SHP77 treated with DMSO at 0.1 percent for 48 hours (cell line): ENCODE measurements around the gene GFRA4.

Experiments
- DNase-seq: peaks from one replicate; lab custom pipeline; 2025; lab: John Stamatoyannopoulos, UW

Gene GFRA4

GRCh38 chr20:3693376-3693775 is 30.2 kb upstream of the GFRA4 start:
- no peak for DNase-seq

GRCh38 chr20:3692706-3693294 is 29.6 kb upstream of the GFRA4 start:
- DNase-seq, result no peak

DNA sequence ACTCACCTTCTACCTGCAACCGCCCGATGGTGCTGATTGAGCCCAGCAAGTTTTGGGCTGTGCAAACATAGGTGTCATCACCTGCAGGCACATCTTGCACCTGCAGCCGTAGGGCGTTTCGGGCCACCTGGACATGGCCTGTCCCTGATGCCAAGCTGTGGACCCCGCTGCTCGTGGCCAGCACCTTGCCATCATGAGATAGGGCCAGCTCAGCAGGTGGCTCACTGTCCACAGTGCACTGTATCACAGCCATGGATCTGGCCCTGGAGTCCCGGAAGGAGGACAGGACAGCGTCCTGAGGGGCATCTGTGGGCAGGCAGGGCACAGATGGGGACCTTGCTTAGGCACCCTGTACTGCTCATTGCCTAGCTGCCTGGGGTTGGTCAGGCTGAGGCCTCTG is 28.7 kb upstream of the GFRA4 start:
- DNase-seq, result no peak

DNA sequence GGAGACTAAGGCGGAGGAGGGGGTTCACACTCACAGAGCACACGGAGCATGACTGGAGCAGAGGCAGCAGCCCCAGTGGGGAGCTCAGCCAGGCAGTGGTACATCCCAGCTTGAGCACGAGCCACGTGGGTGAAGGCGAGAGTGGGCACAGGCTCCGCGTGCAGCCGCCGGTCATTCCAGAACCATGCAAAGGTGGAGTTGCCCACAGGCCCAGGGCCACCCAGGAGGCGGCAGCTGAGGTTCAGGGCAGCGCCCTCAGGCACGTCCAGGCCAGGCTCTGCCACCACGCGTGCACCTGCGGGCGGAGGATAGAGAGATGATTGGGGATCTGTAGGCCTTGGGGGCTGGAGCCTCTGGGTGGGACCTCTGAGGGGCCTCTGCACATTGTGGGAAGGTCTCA is 28.1 kb upstream of the GFRA4 start:
- no peak for DNase-seq

- no peak for DNase-seq
Measured at GRCh38 chr20:3690413-3690812, 27.2 kb upstream of the GFRA4 start.

DNA sequence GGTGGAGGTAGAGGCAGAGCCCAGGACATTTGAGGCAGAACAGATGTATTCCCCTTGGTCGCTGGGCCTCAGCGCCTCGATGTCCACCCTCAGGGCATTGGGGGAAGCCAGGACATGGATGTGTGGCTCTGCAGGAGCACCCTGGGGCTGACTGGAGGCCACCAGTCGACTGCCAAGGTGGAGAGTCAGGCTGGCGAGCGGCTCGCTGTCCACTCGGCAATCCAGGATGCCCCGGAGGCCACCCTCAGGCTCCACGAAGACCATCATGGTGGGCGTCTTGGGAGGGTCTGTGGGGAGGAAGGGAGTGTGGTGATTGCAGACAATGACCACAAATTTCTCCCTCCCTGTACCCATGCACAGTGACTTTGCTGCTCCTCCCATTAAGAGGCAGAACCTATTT is 26.8 kb upstream of the GFRA4 start:
- DNase-seq, result no peak

- no peak for DNase-seq
Measured at GRCh38 chr20:3687655-3688054, 24.5 kb upstream of the GFRA4 start.

- no peak for DNase-seq
Measured at GRCh38 chr20:3686867-3687321, 23.7 kb upstream of the GFRA4 start.

- no peak for DNase-seq
Measured at GRCh38 chr20:3686421-3686820, 23.2 kb upstream of the GFRA4 start.

- no peak for DNase-seq
Measured at GRCh38 chr20:3685341-3685740, 22.1 kb upstream of the GFRA4 start.

DNA sequence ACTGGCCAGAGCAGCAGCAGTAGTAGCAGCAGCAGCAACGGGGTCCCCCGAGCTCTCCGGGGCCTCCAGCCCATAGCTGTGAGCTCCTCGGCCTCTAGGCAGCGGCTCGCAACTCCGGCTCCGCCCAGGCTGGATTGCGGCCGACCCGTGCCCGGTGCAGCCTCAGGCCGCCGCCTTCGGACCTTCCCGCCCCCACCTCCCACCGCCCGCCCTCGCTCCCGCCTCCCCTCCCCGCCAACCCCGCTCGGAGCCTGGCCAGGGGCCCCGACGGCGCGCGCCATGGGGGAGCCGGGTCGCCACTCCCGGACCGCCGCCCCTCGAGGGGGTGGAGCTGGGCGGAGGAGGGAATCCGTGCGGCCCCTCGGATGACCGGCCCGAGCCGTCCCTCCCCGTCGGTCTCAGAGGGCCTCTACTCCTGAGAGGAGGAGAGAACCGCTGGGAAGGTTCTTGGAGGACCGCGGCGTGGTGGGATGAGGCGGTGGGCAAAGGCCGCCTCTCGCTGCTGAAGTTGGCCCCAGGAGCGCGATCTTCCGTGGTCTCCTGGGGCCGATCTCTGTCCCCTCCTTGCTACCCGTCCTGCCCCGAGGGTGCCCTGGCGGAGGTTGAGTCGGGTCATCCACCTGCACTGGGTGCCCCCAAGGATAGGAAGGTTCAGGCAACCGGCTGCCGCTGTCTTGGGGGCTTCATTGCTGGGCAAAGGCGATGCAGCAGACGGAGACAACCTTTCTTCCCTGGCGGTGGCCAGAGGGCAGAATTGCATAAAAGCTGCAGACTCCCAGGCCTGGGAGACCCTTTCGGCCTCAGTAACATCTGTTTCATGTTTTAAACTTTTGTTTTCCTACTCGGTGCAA is 19.0 kb upstream of the GFRA4 start, which contains the start of gene ADAM33:
ADAM33 (minus strand) TSS at position 80 of the 851 bp plus-strand sequence; CDS start at position 74, 6 bp downstream.
- no peak for DNase-seq

- no peak for DNase-seq
Measured at GRCh38 chr20:3681352-3681930, 18.2 kb upstream of the GFRA4 start.

DNA sequence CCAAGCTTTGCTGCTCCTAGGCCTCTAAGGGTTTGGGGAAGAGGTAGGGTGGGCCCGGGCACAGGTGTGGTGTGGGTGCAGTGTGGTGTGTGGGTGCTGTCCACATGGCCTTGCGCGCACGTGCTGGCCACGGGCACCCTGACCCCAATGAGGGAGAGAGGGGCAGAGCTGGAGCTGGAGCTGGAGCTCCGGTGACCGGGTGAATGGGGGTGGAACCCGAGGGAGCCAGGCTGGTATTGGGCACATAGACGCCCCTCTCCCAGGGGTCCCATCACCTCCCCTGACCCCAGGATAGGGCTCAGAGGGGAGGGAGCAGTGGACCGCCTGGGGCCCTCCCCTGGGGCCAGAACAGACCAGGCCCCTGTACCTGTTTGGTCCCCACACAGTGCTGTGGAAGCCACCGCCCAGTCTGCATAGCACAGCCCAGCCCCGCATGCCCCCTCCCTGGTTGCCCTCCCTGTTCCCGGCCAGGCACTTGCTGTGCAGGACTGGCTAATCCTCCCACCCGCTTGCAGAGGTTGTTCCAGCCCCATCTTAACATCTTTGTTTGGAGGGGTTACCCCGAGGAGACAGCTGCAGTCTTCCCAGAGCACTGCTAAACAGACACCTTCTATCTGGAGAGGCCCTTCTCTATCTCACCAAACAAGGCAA is 17.6 kb upstream of the GFRA4 start:
- no peak for DNase-seq

- DNase-seq, result no peak
Measured at GRCh38 chr20:3679749-3680700, 16.8 kb upstream of the GFRA4 start.

DNA sequence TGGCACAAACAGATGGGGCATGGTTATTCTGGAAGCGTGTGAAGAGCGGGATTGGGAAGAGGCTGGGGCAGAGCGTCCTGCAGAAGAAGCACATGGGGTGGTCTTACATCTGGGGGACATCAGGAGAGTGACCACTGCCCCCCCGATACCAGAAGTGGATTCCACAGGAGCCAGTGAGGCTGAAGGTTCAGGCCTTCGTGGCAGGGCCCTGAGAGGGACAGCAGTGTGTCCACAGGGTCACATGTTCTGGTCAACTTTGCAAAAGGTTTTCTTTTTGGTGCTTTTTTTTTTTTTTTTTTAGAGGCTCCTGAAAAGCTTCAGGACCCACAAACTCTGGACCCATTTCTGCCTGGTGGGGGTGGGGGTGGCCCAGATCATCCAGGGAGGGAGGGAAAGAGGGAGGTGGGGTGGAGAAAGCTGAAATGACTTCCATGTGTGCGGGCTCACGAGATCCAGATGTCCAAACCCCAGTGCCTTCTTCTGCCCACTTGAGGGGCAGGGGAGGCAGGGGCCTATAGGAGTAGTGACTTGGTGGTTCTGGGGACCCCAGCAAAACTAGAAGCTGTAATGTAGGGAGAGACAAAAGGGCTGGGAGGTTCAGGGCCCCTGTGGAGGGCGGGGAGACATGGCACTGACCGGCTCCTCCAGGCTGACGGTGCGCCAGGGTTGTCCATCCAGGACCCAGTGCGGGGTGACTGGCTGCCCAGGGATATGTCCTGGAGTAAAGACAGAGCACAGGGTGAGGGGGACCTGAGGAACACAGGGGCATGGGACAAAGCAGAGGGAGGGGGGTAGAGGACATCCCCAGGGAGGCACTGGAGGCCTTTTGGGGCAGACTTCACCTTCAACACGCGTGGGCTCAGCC is 15.9 kb upstream of the GFRA4 start:
- no peak for DNase-seq

- no peak for DNase-seq
Measured at GRCh38 chr20:3678198-3678597, 15.0 kb upstream of the GFRA4 start.

GRCh38 chr20:3677733-3678132 is 14.5 kb upstream of the GFRA4 start:
- DNase-seq, result no peak

DNA sequence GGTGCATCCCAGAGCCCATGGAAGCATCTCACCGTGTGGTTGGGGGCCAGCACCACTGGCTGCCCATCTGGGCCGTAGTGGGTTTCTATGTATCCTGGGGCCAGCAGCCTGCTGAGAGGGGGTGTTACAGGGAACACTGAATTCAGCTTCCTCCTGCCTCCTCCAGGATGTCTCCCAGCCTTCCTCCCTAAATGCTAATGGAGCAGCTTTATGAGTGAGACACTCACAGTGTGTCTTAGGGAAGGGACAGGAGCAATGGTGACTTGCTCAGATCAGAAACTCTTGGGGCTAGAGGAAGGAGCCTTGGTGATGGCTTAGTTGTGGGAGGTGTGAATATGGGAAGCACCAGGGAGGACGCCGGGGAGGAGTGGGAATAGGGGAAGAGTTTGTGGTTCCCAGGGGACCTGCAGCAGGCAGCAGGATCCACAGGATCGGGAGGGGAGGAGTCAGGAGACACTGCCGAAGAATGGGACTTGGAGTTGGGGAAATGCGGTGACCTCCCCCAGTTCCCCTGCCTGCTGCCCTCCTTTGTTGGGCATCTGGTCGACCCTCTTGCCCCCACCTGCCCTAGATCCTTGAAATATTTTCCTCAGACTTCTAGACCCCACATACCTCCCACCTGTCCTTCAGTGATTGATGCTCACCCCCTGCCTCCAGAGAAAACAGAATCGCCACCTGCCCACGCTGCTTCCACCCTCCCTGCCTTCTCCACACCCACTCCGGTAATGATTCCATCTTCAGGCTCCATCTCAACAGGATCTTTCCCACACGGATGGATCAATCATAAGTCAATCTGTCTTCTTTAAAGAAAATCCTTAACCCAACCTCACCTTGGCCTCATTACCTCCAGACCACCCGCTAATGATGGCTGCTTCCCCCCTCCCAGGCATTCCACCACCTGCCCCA is 12.0 kb upstream of the GFRA4 start:
- no peak for DNase-seq

DNA sequence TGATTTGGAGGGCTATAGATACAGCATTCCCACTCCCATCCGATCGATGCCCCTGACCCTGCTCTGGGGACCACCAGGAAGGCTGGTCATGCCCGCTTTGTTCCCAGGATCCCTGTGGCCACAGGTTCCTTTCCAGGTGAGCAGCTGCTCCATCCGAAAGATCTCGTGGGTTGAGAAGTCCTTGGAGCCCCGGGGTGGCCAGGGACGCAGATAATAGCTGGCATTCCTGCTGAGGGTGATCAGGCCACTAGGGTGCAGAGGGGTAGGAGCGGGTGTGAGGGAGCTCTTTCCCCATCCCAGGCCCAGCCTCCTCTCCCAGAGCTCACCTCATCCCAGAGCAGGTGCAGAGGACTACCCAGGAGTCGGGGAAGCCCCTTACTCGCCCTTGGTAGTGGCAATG is 11.2 kb upstream of the GFRA4 start:
- DNase-seq, result no peak
